Mesothelial cell of epicardium (in vitro differentiated cells): ENCODE data around the gene TMEM92. TPM values are rescaled to one million over a fixed set of nuclear protein-coding genes. Genes with fewer than 3 reads are reported as not detected.

Experiments used
- DNase-seq, 2 experiments: peaks; one replicate each; pipeline ENCODE4 v3.0.0; 2021; ENCODE audit warnings: low spot score in 2 of 2; ENCODE audit not compliant: unreplicated experiment in 2 of 2
- H3K27ac Mint-ChIP-seq: 2 replicates; pipeline ENCODE4 v1.8.0; 2021; ENCODE audit warnings: mixed read lengths
- H3K27me3 Mint-ChIP-seq: 2 replicates; pipeline ENCODE4 v1.8.0; 2021; ENCODE audit warnings: low read depth, mixed read lengths
- H3K36me3 Mint-ChIP-seq: 2 replicates; pipeline ENCODE4 v1.8.0; 2021; ENCODE audit warnings: mixed read lengths
- H3K4me1 Mint-ChIP-seq: 2 replicates; pipeline ENCODE4 v1.8.0; 2021; ENCODE audit warnings: mixed read lengths
- H3K4me3 Mint-ChIP-seq: 2 replicates; pipeline ENCODE4 v1.8.0; 2021; ENCODE audit warnings: mild to moderate bottlenecking, moderate library complexity, mixed read lengths
- H3K9me3 Mint-ChIP-seq: 2 replicates; pipeline ENCODE4 v1.8.0; 2021; ENCODE audit warnings: mixed read lengths
- total RNA-seq: library from RNA; stranded (reverse); gene quantifications from 3 replicates; pipeline ENCODE4 v1.2.1, GENCODE V29; 2021
- TF ChIP-seq, protein P1 (sequence below): fragments of 200-600 bp; sonication (generic); IDR thresholded peaks from one replicate; pipeline ENCODE4 v1.5.0; 2021; ENCODE audit warnings: antibody characterized with exemption; ENCODE audit not compliant: unreplicated experiment

TMEM92 gene
- total RNA-seq, 1 donor from 2014 or later: 2.7 TPM

DNA sequence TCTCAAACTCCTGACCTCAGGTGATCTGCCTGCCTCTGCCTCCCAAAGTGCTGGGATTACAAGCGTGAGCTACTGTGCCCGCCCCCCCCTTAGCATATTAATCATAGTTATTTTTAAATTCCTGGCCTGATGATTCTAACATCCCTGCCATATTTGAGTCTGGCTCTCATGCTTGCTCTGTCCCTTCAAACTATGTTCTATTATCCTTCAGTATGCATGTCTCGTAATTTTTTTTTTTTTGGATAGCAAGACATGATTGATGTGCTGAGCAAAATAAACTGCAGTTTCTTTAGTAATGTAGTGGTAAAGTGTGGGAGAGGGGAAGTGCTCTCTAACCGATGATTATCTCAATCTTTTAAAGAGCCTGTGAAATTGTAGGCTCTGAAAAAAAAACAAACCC lies 34.3 kb upstream of the TMEM92 start:
- peaks cover 25% of the 10 kb centered on the region for H3K4me1 Mint-ChIP-seq
- no peak overlapping the region for H3K4me3 Mint-ChIP-seq
- H3K27ac Mint-ChIP-seq: peak overlapping the region; percentile 44
- TF ChIP-seq, protein P1, sequence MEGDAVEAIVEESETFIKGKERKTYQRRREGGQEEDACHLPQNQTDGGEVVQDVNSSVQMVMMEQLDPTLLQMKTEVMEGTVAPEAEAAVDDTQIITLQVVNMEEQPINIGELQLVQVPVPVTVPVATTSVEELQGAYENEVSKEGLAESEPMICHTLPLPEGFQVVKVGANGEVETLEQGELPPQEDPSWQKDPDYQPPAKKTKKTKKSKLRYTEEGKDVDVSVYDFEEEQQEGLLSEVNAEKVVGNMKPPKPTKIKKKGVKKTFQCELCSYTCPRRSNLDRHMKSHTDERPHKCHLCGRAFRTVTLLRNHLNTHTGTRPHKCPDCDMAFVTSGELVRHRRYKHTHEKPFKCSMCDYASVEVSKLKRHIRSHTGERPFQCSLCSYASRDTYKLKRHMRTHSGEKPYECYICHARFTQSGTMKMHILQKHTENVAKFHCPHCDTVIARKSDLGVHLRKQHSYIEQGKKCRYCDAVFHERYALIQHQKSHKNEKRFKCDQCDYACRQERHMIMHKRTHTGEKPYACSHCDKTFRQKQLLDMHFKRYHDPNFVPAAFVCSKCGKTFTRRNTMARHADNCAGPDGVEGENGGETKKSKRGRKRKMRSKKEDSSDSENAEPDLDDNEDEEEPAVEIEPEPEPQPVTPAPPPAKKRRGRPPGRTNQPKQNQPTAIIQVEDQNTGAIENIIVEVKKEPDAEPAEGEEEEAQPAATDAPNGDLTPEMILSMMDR: no peak
- no peak for DNase-seq
- peaks cover 5% of the 10 kb centered on the region for H3K36me3 Mint-ChIP-seq
- peaks cover 10% of the 10 kb centered on the region for H3K9me3 Mint-ChIP-seq
- H3K27me3 Mint-ChIP-seq: peaks cover 2% of the 10 kb centered on the region

DNA sequence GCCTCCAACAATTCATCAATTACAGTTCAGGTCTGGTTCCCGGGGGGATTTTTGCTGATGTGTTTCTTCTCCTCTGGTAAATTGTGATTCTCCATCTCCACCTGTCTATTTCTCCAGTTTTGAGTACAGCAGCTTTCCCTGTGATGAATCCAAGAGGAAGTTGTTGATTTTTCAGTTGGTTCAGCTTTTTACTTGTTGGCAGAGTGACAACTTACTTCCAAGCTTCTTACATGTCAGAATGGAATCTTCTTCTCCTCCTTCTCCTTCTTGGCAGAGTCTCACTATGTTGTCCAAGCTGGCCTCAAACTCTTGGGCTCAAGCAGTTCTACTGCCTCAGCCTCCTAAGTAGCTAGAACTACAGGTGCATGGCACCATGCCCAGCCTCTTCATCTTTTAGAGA lies 33.4 kb upstream of the TMEM92 start:
- peaks cover 10% of the 10 kb centered on the region for H3K9me3 Mint-ChIP-seq
- peaks cover 25% of the 10 kb centered on the region for H3K4me1 Mint-ChIP-seq
- no peak overlapping the region for H3K4me3 Mint-ChIP-seq
- H3K27me3 Mint-ChIP-seq: no peaks in the 10 kb centered on the region
- TF ChIP-seq, protein P1: no peak
- peak overlapping the region; percentile 85 for H3K27ac Mint-ChIP-seq
- no peak for DNase-seq
- peaks cover 5% of the 10 kb centered on the region for H3K36me3 Mint-ChIP-seq

DNA sequence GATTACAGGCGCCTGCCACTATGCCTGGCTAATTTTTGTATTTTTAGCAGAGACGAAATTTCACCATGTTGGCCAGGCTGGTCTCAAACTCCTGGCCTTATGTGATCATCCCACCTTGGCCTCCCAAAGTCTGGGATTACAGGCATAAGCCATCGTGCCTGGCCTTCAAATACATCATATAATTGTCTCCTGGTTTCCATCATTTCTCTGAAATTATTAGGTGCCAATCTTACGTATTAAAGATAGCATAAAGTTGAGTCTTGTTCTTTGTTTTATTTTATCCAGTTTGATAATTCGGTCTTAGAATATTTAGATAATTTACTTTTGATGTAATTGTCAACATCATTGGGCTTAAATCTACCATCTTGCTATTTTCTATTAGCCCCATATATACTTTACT lies 32.8 kb upstream of the TMEM92 start:
- peaks cover 25% of the 10 kb centered on the region for H3K4me1 Mint-ChIP-seq
- TF ChIP-seq, protein P1: no peak
- no peak for DNase-seq
- H3K27ac Mint-ChIP-seq: no peak overlapping the region
- peaks cover 10% of the 10 kb centered on the region for H3K9me3 Mint-ChIP-seq
- H3K27me3 Mint-ChIP-seq: no peaks in the 10 kb centered on the region
- no peak overlapping the region for H3K4me3 Mint-ChIP-seq
- H3K36me3 Mint-ChIP-seq: peaks cover 5% of the 10 kb centered on the region

DNA sequence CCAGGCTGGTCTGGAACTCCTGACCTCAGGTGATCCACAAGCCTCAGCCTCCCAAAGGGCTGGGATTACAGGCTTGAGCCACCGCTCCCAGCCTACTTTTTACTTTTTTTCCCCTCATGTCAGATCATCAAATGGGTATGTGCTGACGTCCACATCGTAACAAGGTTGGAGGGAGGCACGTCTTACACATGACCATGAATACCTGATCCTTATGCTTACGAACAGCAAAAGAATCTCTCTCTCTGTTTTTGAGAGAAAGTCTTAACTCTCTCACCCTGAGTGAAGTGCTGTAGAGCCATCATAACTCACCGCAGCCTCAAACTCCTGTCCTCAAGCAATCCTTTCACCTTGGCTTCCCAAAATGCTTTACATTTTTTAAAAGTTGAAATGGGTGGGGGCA lies 29.5 kb upstream of the TMEM92 start:
- Mint-ChIP-seq H3K9me3 (peaks cover 38% of the 10 kb centered on the region), H3K4me3 (no peak overlapping the region), H3K4me1 (peaks cover 7% of the 10 kb centered on the region), H3K27ac (no peak overlapping the region), H3K27me3 (no peaks in the 10 kb centered on the region), H3K36me3 (peaks cover 15% of the 10 kb centered on the region)
- TF ChIP-seq, protein P1: no peak
- no peak for DNase-seq

DNA sequence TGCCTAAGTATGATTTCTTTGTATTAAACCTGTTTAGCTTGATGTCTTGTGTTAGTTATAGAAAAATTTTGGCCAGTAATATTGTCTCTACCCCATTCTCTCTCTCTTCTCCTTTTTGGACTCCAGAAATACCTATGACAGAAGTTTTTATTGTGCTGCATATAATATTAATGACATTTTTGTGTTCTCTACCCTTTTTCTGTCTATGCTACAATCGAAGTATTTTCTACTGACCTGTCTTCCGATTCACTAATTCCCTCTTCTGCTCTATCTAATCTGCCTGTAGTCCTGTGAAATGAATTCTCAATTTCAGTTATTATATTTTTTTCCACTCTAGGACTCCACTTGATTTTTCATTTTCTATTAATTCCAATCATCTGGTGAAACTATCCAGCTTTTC lies 26.0 kb upstream of the TMEM92 start:
- peaks cover 13% of the 10 kb centered on the region for H3K36me3 Mint-ChIP-seq
- H3K27me3 Mint-ChIP-seq: no peaks in the 10 kb centered on the region
- H3K9me3 Mint-ChIP-seq: peaks cover 37% of the 10 kb centered on the region
- TF ChIP-seq, protein P1: no peak
- no peak for DNase-seq
- peaks cover 7% of the 10 kb centered on the region for H3K4me1 Mint-ChIP-seq
- H3K27ac Mint-ChIP-seq: no peak overlapping the region
- H3K4me3 Mint-ChIP-seq: no peak overlapping the region

DNA sequence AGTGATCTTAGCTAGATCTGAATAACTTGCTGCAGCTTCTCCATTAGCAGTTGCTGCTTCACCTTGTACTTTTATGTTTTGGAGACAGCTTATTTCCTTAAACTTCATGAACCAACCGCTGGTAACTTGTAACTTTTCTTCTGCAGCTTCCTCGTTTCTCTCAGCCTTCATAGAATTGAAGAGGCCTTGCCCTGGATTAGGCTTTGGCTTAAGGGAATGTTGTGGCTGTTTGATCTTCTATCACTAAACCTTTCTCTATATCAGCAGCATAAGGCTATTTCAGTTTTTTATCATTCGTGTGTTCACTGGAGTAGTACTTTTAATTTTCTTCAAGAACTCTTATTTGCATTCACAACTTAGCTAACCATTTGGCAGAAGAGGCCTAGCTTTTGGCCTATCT lies 21.5 kb upstream of the TMEM92 start:
- Mint-ChIP-seq H3K36me3 (peaks cover 13% of the 10 kb centered on the region), H3K4me3 (no peak overlapping the region), H3K27ac (peak overlapping the region; percentile 71), H3K9me3 (peaks cover 27% of the 10 kb centered on the region), H3K27me3 (no peaks in the 10 kb centered on the region), H3K4me1 (peaks cover 37% of the 10 kb centered on the region)
- TF ChIP-seq, protein P1: no peak
- DNase-seq: no peak
